PC-3 (cell line): ENCODE data around the gene NFATC2. TPM values are rescaled to one million over a fixed set of nuclear protein-coding genes. Genes with fewer than 3 reads are reported as not detected.

Experiments
- ATAC-seq: fragments of 200-7000 bp; cut with Tn5 transposase; 2 replicates; pipeline ENCODE4 v1.9.1; 2020; ENCODE audit warnings: mild to moderate bottlenecking, moderate library complexity
- BruUV-seq: library from RNA; stranded (reverse); fragments of 400-500 nt; replicated peaks from 2 replicates; lab custom pipeline; 2021; lab: Mats Ljungman, UMichigan
- CTCF ChIA-PET: fragments of 300-600 bp; sonication (Branson Sonifier 250); formaldehyde crosslinking; loops from one replicate; lab custom pipeline; 2022; ENCODE audit warnings: antibody characterized with exemption; lab: Charles Lee
- POLR2A ChIA-PET: fragments of 300-600 bp; sonication (Branson Sonifier 250); formaldehyde crosslinking; loops from one replicate; lab custom pipeline; 2022; ENCODE audit warnings: antibody characterized with exemption; ENCODE audit not compliant: unreplicated experiment; lab: Charles Lee
- DNase-seq: peaks from one replicate; pipeline ENCODE4 v3.0.0-alpha.2; 2015
- H2AFZ ChIP-seq: fragments of 300-600 bp; sonication (generic); 2 replicates; pipeline ENCODE4 v1.6.0; 2016; ENCODE audit warnings: antibody characterized with exemption, low read length
- H3F3A ChIP-seq: fragments of 300-600 bp; sonication (generic); one replicate; pipeline ENCODE4 v1.6.0; 2017; ENCODE audit warnings: antibody characterized with exemption, low read length, control low read depth, mild to moderate bottlenecking; ENCODE audit not compliant: unreplicated experiment
- H3K27ac ChIP-seq: fragments of 300-600 bp; sonication (generic); 2 replicates; pipeline ENCODE4 v1.5.1; 2016; ENCODE audit warnings: mild to moderate bottlenecking, low read length
- H3K27me3 ChIP-seq: fragments of 300-600 bp; sonication (generic); 2 replicates; pipeline ENCODE4 v1.6.1; 2016; ENCODE audit warnings: low read length, mixed read lengths
- H3K36me3 ChIP-seq: fragments of 300-600 bp; sonication (generic); 2 replicates; pipeline ENCODE4 v1.6.1; 2016; ENCODE audit warnings: low read depth, mixed run types, low read length, mixed read lengths
- H3K4me1 ChIP-seq: fragments of 300-600 bp; sonication (generic); 2 replicates; pipeline ENCODE4 v1.5.1; 2016; ENCODE audit warnings: low read length; ENCODE audit not compliant: insufficient read depth
- H3K4me2 ChIP-seq: fragments of 300-600 bp; sonication (generic); 2 replicates; pipeline ENCODE4 v1.6.0; 2016; ENCODE audit warnings: low read length
- H3K4me3 ChIP-seq: fragments of 300-600 bp; sonication (generic); 2 replicates; pipeline ENCODE4 v1.5.1; 2016; ENCODE audit warnings: mild to moderate bottlenecking, low read length, mixed read lengths
- H3K79me2 ChIP-seq: fragments of 300-600 bp; sonication (generic); 2 replicates; pipeline ENCODE4 v1.6.1; 2017; ENCODE audit warnings: low read length, mixed read lengths
- H3K9ac ChIP-seq: fragments of 300-600 bp; sonication (generic); 2 replicates; pipeline ENCODE4 v1.6.0; 2016; ENCODE audit warnings: mild to moderate bottlenecking, low read length
- H3K9me2 ChIP-seq: fragments of 300-600 bp; sonication (generic); replicated peaks from 2 replicates; pipeline ENCODE4 v1.6.1; 2016; ENCODE audit warnings: mixed run types, low read length, mixed read lengths
- H3K9me3 ChIP-seq: fragments of 300-600 bp; sonication (generic); 2 replicates; pipeline ENCODE4 v1.6.1; 2016; ENCODE audit warnings: low read length, mixed read lengths
- H4K20me1 ChIP-seq: fragments of 300-600 bp; sonication (generic); 2 replicates; pipeline ENCODE4 v1.6.1; 2016; ENCODE audit warnings: low read length, mixed read lengths
- EZH2 ChIP-seq: fragments of 300-600 bp; sonication (generic); IDR thresholded peaks from one replicate; pipeline ENCODE4 v1.6.1; 2017; ENCODE audit warnings: antibody characterized with exemption, mild to moderate bottlenecking, low read length; ENCODE audit not compliant: unreplicated experiment
- EZH2phosphoT487 ChIP-seq: fragments of 300-600 bp; sonication (generic); IDR thresholded peaks from 2 replicates; pipeline ENCODE4 v1.6.1; 2018; ENCODE audit warnings: mild to moderate bottlenecking, antibody characterized with exemption, low read length, borderline replicate concordance
- intact Hi-C: fragments of 100-400 bp; cut with micrococcal nuclease; formaldehyde crosslinking; loops from 2 replicates; pipeline ENCODE4 v1.9.0; 2023
- total RNA-seq: library from RNA; depleted of rRNA; stranded (reverse); fragments of >200 nt; gene quantifications from 2 replicates; pipeline ENCODE4 v1.2.3, GENCODE V29; 2014
- TF ChIP-seq, protein P1 (sequence below): fragments of 300-600 bp; sonication (generic); conservative IDR thresholded peaks from 2 replicates; pipeline ENCODE4 v1.5.1; 2017; ENCODE audit warnings: antibody characterized with exemption, low read depth, mild to moderate bottlenecking, low read length

The NFATC2 gene
- total RNA-seq, 1 experiment from 2014 or later = 12.9 TPM

DNA sequence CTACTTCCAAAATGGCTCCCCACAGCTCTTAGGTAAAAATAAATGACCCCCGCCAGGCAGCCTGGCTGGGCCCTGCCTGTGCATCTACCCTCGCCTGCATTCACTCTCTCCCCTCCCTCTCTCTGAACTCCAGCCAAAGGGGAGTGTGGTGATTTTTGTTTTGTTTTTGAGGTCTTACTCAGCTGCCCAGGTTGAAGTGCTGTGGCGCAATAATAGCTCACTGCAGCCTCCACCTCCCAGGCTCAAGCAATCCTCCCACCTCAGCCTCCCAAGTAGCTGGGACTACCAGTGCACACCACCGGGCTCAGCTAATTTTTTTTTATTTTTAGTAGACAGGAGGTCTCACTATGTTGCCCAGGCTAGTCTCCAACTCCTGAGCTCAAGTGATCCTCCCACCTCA lies 15.8 kb downstream of the NFATC2 start:
- TF ChIP-seq EZH2 (no peak), EZH2phosphoT487 (no peak)
- TF ChIP-seq, protein P1, sequence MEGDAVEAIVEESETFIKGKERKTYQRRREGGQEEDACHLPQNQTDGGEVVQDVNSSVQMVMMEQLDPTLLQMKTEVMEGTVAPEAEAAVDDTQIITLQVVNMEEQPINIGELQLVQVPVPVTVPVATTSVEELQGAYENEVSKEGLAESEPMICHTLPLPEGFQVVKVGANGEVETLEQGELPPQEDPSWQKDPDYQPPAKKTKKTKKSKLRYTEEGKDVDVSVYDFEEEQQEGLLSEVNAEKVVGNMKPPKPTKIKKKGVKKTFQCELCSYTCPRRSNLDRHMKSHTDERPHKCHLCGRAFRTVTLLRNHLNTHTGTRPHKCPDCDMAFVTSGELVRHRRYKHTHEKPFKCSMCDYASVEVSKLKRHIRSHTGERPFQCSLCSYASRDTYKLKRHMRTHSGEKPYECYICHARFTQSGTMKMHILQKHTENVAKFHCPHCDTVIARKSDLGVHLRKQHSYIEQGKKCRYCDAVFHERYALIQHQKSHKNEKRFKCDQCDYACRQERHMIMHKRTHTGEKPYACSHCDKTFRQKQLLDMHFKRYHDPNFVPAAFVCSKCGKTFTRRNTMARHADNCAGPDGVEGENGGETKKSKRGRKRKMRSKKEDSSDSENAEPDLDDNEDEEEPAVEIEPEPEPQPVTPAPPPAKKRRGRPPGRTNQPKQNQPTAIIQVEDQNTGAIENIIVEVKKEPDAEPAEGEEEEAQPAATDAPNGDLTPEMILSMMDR = no peak
- ChIA-PET CTCF (interaction anchor here (0.6 kb wide), 1 partner anchor 56 kb away, joined by 3 read pairs; no protein-coding TSS in a partner anchor), POLR2A (interaction anchor here (0.6 to 0.7 kb wide), 2 partner anchors 16 to 410 kb away, joined by 3 read pairs; no protein-coding TSS in a partner anchor)
- Histone ChIP-seq H3K4me2 (no peak overlapping the region), H3K27ac (no peak overlapping the region), H3K79me2 (no peaks in the 10 kb centered on the region), H3K27me3 (no peaks in the 10 kb centered on the region), H3K9me2 (no peaks in the 10 kb centered on the region), H3K4me1 (peaks cover 13% of the 10 kb centered on the region), H2AFZ (no peak overlapping the region), H3F3A (no peaks in the 10 kb centered on the region), H4K20me1 (no peaks in the 10 kb centered on the region), H3K9me3 (no peaks in the 10 kb centered on the region), H3K36me3 (no peaks in the 10 kb centered on the region), H3K9ac (no peak overlapping the region), H3K4me3 (no peak overlapping the region)
- DNase-seq = no peak
- intact Hi-C loops = no loop called here
- ATAC-seq = no peak
- no TSS peak for BruUV-seq

DNA sequence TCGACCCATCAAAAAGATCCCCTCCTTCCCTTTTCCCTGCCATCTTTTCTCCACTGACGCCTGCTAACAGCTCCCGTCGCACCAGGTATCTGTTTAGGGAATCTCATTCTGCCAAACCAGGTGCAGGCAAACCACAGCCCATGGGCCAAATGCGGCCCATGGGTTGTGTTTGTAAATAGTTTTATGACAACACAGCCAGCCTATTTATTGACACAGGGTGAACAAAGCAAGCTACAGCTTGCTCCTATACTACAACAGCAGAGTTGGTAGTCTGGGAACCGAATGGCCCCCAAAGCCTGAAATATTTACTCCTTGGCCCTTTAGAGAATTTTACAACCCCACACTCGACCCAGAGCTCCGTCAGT lies 16.4 kb downstream of the NFATC2 start:
- intact Hi-C loops = no loop called here
- Histone ChIP-seq H3K27ac (no peak overlapping the region), H3K36me3 (no peaks in the 10 kb centered on the region), H3F3A (no peaks in the 10 kb centered on the region), H3K9ac (no peak overlapping the region), H3K4me1 (peaks cover 7% of the 10 kb centered on the region), H3K9me2 (no peaks in the 10 kb centered on the region), H2AFZ (no peak overlapping the region), H3K9me3 (no peaks in the 10 kb centered on the region), H3K4me2 (no peak overlapping the region), H3K4me3 (no peak overlapping the region), H3K79me2 (no peaks in the 10 kb centered on the region), H3K27me3 (no peaks in the 10 kb centered on the region), H4K20me1 (no peaks in the 10 kb centered on the region)
- TF ChIP-seq, protein P1 = no peak
- TF ChIP-seq EZH2 = no peak
- TF ChIP-seq EZH2phosphoT487 = no peak
- POLR2A ChIA-PET = no interaction called here
- ATAC-seq (no peak), DNase-seq (no peak)
- no TSS peak for BruUV-seq
- CTCF ChIA-PET = interaction anchor here (0.6 kb wide), 1 partner anchor 55 kb away, joined by 3 read pairs; no protein-coding TSS in a partner anchor

DNA sequence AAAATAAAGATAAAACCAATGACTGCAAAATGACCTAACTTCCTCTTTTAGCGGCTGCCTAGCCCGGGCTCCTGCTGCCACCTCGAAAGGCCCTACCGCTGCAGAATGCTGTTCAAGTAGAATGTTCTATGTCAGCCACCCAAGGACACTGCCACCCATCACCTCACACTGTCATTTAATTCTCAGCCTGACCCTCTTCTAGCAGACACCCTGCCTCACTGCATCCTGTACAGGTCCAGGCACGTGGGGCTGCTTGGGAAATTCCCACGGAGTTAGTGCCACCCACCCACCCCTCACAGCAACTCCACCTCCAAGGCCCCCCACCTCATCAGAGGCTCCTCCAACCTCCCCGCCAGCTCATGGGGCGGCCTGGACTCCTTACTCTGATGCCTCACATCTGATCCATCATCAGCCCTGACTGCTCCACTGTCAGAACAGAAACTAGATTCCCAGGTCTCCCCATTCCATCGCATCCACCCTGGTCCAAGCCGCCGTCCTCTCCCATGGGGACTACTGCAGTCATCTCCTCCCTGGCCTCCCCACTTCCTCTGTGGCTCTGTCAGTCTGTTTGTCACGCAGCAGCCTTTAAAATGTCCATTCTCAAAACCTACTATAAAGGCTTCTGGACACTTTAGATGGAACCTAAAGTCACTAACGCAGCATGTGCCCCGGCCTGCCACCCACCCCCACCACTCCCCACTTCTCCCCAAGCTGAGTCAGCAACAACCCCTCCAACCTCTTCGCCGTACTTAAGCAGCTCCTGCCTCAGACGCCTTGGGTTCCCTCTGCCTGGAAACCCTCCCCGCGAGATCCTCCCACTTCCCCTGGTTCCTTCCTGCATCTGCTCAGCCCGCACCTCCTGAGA lies 17.0 kb downstream of the NFATC2 start:
- Histone ChIP-seq H3K4me3 (no peak overlapping the region), H3K27me3 (no peaks in the 10 kb centered on the region), H4K20me1 (no peaks in the 10 kb centered on the region), H3F3A (no peaks in the 10 kb centered on the region), H3K9me3 (no peaks in the 10 kb centered on the region), H3K79me2 (no peaks in the 10 kb centered on the region), H3K9me2 (no peaks in the 10 kb centered on the region), H3K9ac (no peak overlapping the region), H3K27ac (no peak overlapping the region), H3K4me1 (peaks cover under 1% of the 10 kb centered on the region), H3K4me2 (no peak overlapping the region), H2AFZ (no peak overlapping the region), H3K36me3 (no peaks in the 10 kb centered on the region)
- ATAC-seq (no peak), DNase-seq (no peak)
- intact Hi-C loops = no loop called here
- BruUV-seq = no TSS peak
- TF ChIP-seq EZH2 (no peak), EZH2phosphoT487 (no peak)
- TF ChIP-seq, protein P1 = no peak
- CTCF ChIA-PET = no interaction called here
- POLR2A ChIA-PET = no interaction called here
